ENCODE measurements around the gene OPHN1.

- TF ChIP-seq CTCF (IDR thresholded peaks at IDR 0.05): no peak
- no peak for TF ChIP-seq POLR2A (IDR thresholded peaks at IDR 0.05)
Measured at GRCh38 chrX:68358679-68359078, 74.6 kb downstream of the OPHN1 start.
